H1 (cell line): ENCODE results near the gene CFLAR. TPM values are rescaled to one million over a fixed set of nuclear protein-coding genes. Genes with fewer than 3 reads are reported as not detected.

ENCODE experiments used
- CTCF ChIA-PET: fragments of 300-600 bp; sonication (Branson Sonifier 250); formaldehyde crosslinking; loops from one replicate; lab custom pipeline; 2021; ENCODE audit not compliant: partially characterized antibody; lab: Charles Lee
- POLR2A ChIA-PET: fragments of 300-600 bp; sonication (Branson Sonifier 250); formaldehyde crosslinking; loops from one replicate; lab custom pipeline; 2021; ENCODE audit warnings: inconsistent platforms; ENCODE audit not compliant: partially characterized antibody; lab: Charles Lee
- DNase-seq, 2 experiments: peaks; one replicate each; pipeline versions ENCODE4 v3.0.0 to v3.0.0-alpha.2; 2010 to 2022; ENCODE audit warnings: low spot score in 2 of 2, low read depth in 1 of 2, mixed read lengths in 1 of 2
- FAIRE-seq: peaks from 2 replicates; lab custom pipeline; 2011; peaks lifted over from hg19 to GRCh38; lab: Jason Lieb, UNC
- H2AFZ ChIP-seq: 2 replicates; pipeline ENCODE4 v1.8.1; 2012; ENCODE audit warnings: low read length, inconsistent platforms
- H2AK5ac ChIP-seq: 2 replicates; pipeline ENCODE4 v1.6.1; 2013; ENCODE audit warnings: low read depth, low read length
- H2BK120ac ChIP-seq: replicated peaks from 2 replicates; pipeline ENCODE3; 2013; ENCODE audit warnings: low read depth, low read length, inconsistent platforms
- H2BK12ac ChIP-seq: 2 replicates; pipeline ENCODE4 v1.6.1; 2013; ENCODE audit warnings: low read depth, low read length
- H2BK15ac ChIP-seq: 2 replicates; pipeline ENCODE4 v1.6.1; 2013; ENCODE audit warnings: low read length
- H2BK20ac ChIP-seq: 2 replicates; pipeline ENCODE4 v1.6.1; 2013; ENCODE audit warnings: low read length
- H2BK5ac ChIP-seq: 2 replicates; pipeline ENCODE4 v1.6.1; 2013; ENCODE audit warnings: low read depth, low read length
- H3K14ac ChIP-seq: 2 replicates; pipeline ENCODE4 v1.6.1; 2013; ENCODE audit warnings: inconsistent platforms; ENCODE audit not compliant: insufficient read length
- H3K18ac ChIP-seq: 2 replicates; pipeline ENCODE4 v1.6.1; 2013; ENCODE audit warnings: low read length; ENCODE audit errors: extremely low read depth
- H3K23ac ChIP-seq: 2 replicates; pipeline ENCODE4 v1.6.1; 2013; ENCODE audit warnings: inconsistent platforms; ENCODE audit not compliant: insufficient read length
- H3K23me2 ChIP-seq: 2 replicates; pipeline ENCODE4 v1.6.1; 2013; ENCODE audit warnings: low read depth, low read length
- H3K27ac ChIP-seq: 2 replicates; pipeline ENCODE4 v1.6.1; 2011; ENCODE audit warnings: low read depth, low read length, inconsistent platforms
- H3K27me3 ChIP-seq, 4 experiments: replicated peaks in 1 of 4; 1 replicate in 1 of 4; 2 replicates in 3 of 4; pipeline versions ENCODE4 v1.6.1 to v1.8.1; 2011 to 2013; ENCODE audit warnings: low read length in 3 of 4, mild to moderate bottlenecking in 3 of 4, inconsistent platforms in 2 of 4, mixed read lengths in 2 of 4, moderate library complexity in 1 of 4; ENCODE audit not compliant: control insufficient read depth in 3 of 4, insufficient read depth in 3 of 4; ENCODE audit errors: extremely low read depth in 1 of 4
- H3K36me3 ChIP-seq, 4 experiments: 2 replicates each; pipeline versions ENCODE4 v1.6.1 to v1.8.1; 2011 to 2013; ENCODE audit warnings: mild to moderate bottlenecking in 4 of 4, low read length in 3 of 4, moderate library complexity in 2 of 4, control low read depth in 1 of 4, inconsistent platforms in 1 of 4; ENCODE audit not compliant: insufficient read depth in 4 of 4, control insufficient read depth in 2 of 4
- H3K4ac ChIP-seq: replicated peaks from 2 replicates; pipeline ENCODE3; 2013; ENCODE audit warnings: low read length, low read depth, mixed read lengths, inconsistent platforms; ENCODE audit not compliant: insufficient read length
- H3K4me1 ChIP-seq, 4 experiments: replicated peaks in 1 of 4; 1 replicate in 1 of 4; 2 replicates in 3 of 4; pipeline versions ENCODE4 v1.6.1 to v1.8.1; 2011 to 2013; ENCODE audit warnings: low read length in 3 of 4, inconsistent platforms in 2 of 4, mixed read lengths in 1 of 4; ENCODE audit not compliant: insufficient read depth in 4 of 4, control insufficient read depth in 3 of 4
- H3K4me2 ChIP-seq, 2 experiments: 2 replicates each; pipeline versions ENCODE4 v1.6.1 to v1.8.1; 2011 to 2013; ENCODE audit warnings: low read depth in 2 of 2, low read length in 2 of 2, control low read depth in 1 of 2, inconsistent platforms in 1 of 2, mild to moderate bottlenecking in 1 of 2; ENCODE audit not compliant: insufficient read depth in 1 of 2
- H3K4me3 ChIP-seq, 4 experiments: fragments of 200-600, 300-600 bp in 1 of 4; sonication (generic), shearing (Covaris generic), sonication (Bioruptor Twin) in 1 of 4; 2 replicates each; pipeline versions ENCODE4 v1.5.1 to v1.8.1; 2011 to 2016; ENCODE audit warnings: low read length in 4 of 4, low read depth in 3 of 4, control low read depth in 2 of 4, inconsistent platforms in 2 of 4, mild to moderate bottlenecking in 2 of 4, mixed read lengths in 1 of 4, moderate library complexity in 1 of 4; ENCODE audit not compliant: insufficient read depth in 2 of 4; ENCODE audit errors: extremely low read depth in 1 of 4
- H3K56ac ChIP-seq: replicated peaks from 2 replicates; pipeline ENCODE3; 2013; ENCODE audit warnings: low read depth, mild to moderate bottlenecking, mixed read lengths, low read length, inconsistent platforms; ENCODE audit not compliant: insufficient read length
- H3K79me1 ChIP-seq: 2 replicates; pipeline ENCODE4 v1.6.1; 2013; ENCODE audit warnings: low read depth, low read length, control low read depth
- H3K79me2 ChIP-seq, 2 experiments: 2 replicates each; pipeline versions ENCODE4 v1.6.1 to v1.8.1; 2012 to 2013; ENCODE audit warnings: low read length in 2 of 2, mild to moderate bottlenecking in 2 of 2, inconsistent platforms in 1 of 2; ENCODE audit not compliant: insufficient read depth in 2 of 2, control insufficient read depth in 1 of 2
- H3K9ac ChIP-seq, 4 experiments: replicated peaks in 1 of 4; 1 replicate in 1 of 4; 2 replicates in 3 of 4; pipeline versions ENCODE4 v1.6.1 to v1.8.1; 2011 to 2013; ENCODE audit warnings: low read depth in 3 of 4, low read length in 3 of 4, control low read depth in 2 of 4, mild to moderate bottlenecking in 2 of 4, moderate library complexity in 2 of 4, inconsistent platforms in 1 of 4; ENCODE audit errors: extremely low read depth in 1 of 4
- H3K9me3 ChIP-seq, 2 experiments: 2 replicates each; pipeline versions ENCODE4 v1.6.1 to v1.8.1; 2012 to 2013; ENCODE audit warnings: mild to moderate bottlenecking in 2 of 2, moderate library complexity in 2 of 2, control low read depth in 1 of 2, inconsistent platforms in 1 of 2, low read depth in 1 of 2, low read length in 1 of 2, mixed read lengths in 1 of 2; ENCODE audit not compliant: insufficient read depth in 2 of 2
- H4K20me1 ChIP-seq, 2 experiments: replicated peaks in 1 of 2; 2 replicates each; pipeline versions ENCODE3 to v1.8.1; 2011 to 2013; ENCODE audit warnings: inconsistent platforms in 2 of 2, low read length in 2 of 2, mild to moderate bottlenecking in 1 of 2; ENCODE audit not compliant: insufficient read depth in 2 of 2, control insufficient read depth in 1 of 2
- H4K5ac ChIP-seq: 2 replicates; pipeline ENCODE4 v1.6.1; 2013; ENCODE audit warnings: low read length, low read depth, mixed read lengths, inconsistent platforms; ENCODE audit not compliant: insufficient read length
- H4K8ac ChIP-seq: 2 replicates; pipeline ENCODE4 v1.8.0; 2013; ENCODE audit warnings: mild to moderate bottlenecking, moderate library complexity, low read length, inconsistent platforms; ENCODE audit not compliant: insufficient read depth; ENCODE audit errors: extremely low read depth
- H4K91ac ChIP-seq: replicated peaks from 2 replicates; pipeline ENCODE3; 2013; ENCODE audit warnings: low read length, mixed read lengths, inconsistent platforms; ENCODE audit not compliant: insufficient read length
- CHD1 ChIP-seq: IDR thresholded peaks from 2 replicates; pipeline ENCODE4 v1.6.1; 2012; ENCODE audit warnings: low read depth, low read length, improper control_type of control experiment
- EGR1 ChIP-seq: IDR thresholded peaks from 2 replicates; pipeline ENCODE4 v1.6.1; 2011; ENCODE audit warnings: low read depth, low read length, borderline replicate concordance
- GABPA ChIP-seq: IDR thresholded peaks from 2 replicates; pipeline ENCODE4 v1.6.1; 2011; ENCODE audit warnings: mild to moderate bottlenecking, low read length, moderate library complexity, borderline replicate concordance; ENCODE audit not compliant: insufficient read depth
- GTF2F1 ChIP-seq: IDR thresholded peaks from 2 replicates; pipeline ENCODE4 v1.6.1; 2012; ENCODE audit warnings: low read depth, low read length, improper control_type of control experiment, borderline replicate concordance
- KDM5A ChIP-seq: fragments of 200-600 bp; IDR thresholded peaks from 2 replicates; pipeline ENCODE4 v1.7.1; 2012; ENCODE audit warnings: mild to moderate bottlenecking, low read length, inconsistent platforms, mixed read lengths
- PHF8 ChIP-seq: fragments of 200-600 bp; sonication (generic); conservative IDR thresholded peaks from 2 replicates; pipeline ENCODE4 v1.7.1; 2012; ENCODE audit warnings: low read depth, mild to moderate bottlenecking, inconsistent platforms, low read length, moderate library complexity
- POLR2AphosphoS5 ChIP-seq: IDR thresholded peaks from 2 replicates; pipeline ENCODE4 v1.6.1; 2011; ENCODE audit warnings: low read depth, low read length
- SAP30 ChIP-seq: fragments of 300-600 bp; sonication (generic); IDR thresholded peaks from 2 replicates; pipeline ENCODE4 v1.7.1; 2012; ENCODE audit warnings: low read length, moderate library complexity, mild to moderate bottlenecking, inconsistent platforms; ENCODE audit not compliant: insufficient read depth, insufficient replicate concordance
- WGBS, 2 experiments: shearing (Covaris generic) in 1 of 2; methylation state at CpG; one replicate each; pipeline versions ENCODE4 v1.1.6 to v1.1.7; 2013 to 2015; ENCODE audit warnings: low lambda C conversion rate in 2 of 2, mixed read lengths in 2 of 2, inconsistent platforms in 1 of 2, low coverage in 1 of 2, missing lambda C conversion rate in 1 of 2; ENCODE audit not compliant: insufficient replicate concordance in 2 of 2, insufficient coverage in 1 of 2, insufficient read length in 1 of 2; ENCODE audit errors: extremely low coverage in 1 of 2, missing lambda C conversion rate in 1 of 2; 5-methylcytosine and 5-hydroxymethylcytosine counted together
- polyA plus RNA-seq, 7 experiments: library from polyadenylated mRNA; depleted of rRNA in 3 of 7; stranded (reverse) in 5 of 7; unstranded in 2 of 7; fragments of >200 nt in 5 of 7; fragments of 200-250 nt in 2 of 7; gene quantifications; 1 replicate in 5 of 7; 2 replicates in 1 of 7; 4 replicates in 1 of 7; pipeline versions ENCODE4 v1.2.1 to v1.2.3, GENCODE V29; 2011 to 2013; ENCODE audit warnings: missing spikeins in 2 of 7, mixed read lengths in 2 of 7
- total RNA-seq: library from RNA; stranded (reverse); fragmentation: NEBNext Ultra II Directional; extraction: Animal tissue kit (Norgen Biotek cat#: 25700); gene quantifications from 2 replicates; pipeline ENCODE4 v1.2.1, GENCODE V29; 2021
- TF ChIP-seq, protein P1 (sequence below), 3 experiments: IDR thresholded peaks; 1 replicate in 2 of 3; 2 replicates in 1 of 3; pipeline versions ENCODE4 v1.5.1 to v1.6.1; 2011; ENCODE audit warnings: low read length in 3 of 3, mild to moderate bottlenecking in 3 of 3, inconsistent platforms in 2 of 3, low read depth in 1 of 3, moderate library complexity in 1 of 3; ENCODE audit not compliant: insufficient read depth in 1 of 3; ENCODE audit errors: control extremely low read depth in 1 of 3
- TF ChIP-seq, protein P2 (sequence below): IDR thresholded peaks from 2 replicates; pipeline ENCODE4 v1.6.1; 2012; ENCODE audit warnings: low read length, inconsistent platforms

The CFLAR gene
- total and polyA plus RNA-seq, 2 of the 8 experiments (the other 6 are each of a cell fraction or from before 2014, with no cell fraction given), result 1.1 to 3.9 TPM

DNA sequence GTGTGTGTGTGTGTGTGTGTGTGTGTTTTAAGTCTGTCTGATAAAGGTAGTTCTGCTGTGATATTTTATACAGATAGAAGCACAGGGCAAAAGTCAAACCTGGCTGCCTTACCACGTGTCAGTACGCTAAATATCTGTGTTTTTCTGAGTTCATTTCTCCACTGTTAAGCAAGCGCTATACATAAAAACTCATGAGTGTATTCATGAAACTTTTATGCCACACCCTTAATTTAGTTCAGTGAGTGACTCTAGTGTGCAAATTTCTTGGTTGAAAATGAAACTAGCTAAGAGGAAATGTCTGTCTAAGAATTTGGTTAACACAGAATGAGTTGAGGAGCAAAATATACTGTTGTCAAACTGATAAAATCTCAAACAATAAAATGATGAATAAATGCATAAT, 78.1 kb downstream of the CFLAR start:
- Histone ChIP-seq H2BK12ac (no peak overlapping the region), H3K27me3 (no peaks in the 10 kb centered on the region), H3K4me1 (no peaks in the 10 kb centered on the region), H3K14ac (no peak overlapping the region), H3K56ac (no peak overlapping the region), H3K9me3 (no peaks in the 10 kb centered on the region), H3K79me2 (no peaks in the 10 kb centered on the region), H3K23me2 (no peaks in the 10 kb centered on the region; the same call in 1 of the 2 replicates), H3K9ac (no peak overlapping the region), H2BK20ac (no peak overlapping the region), H3K18ac (no peak overlapping the region), H3K27ac (no peak overlapping the region), H4K20me1 (no peaks in the 10 kb centered on the region), H2BK15ac (no peak overlapping the region), H4K8ac (no peak overlapping the region), H3K4ac (no peak overlapping the region), H2AFZ (no peak overlapping the region), H2BK120ac (no peak overlapping the region), H3K4me2 (no peak overlapping the region), H2AK5ac (no peak overlapping the region), H3K79me1 (no peaks in the 10 kb centered on the region), H3K36me3 (no peaks in the 10 kb centered on the region), H3K23ac (no peak overlapping the region), H4K91ac (no peak overlapping the region), H3K4me3 (no peak overlapping the region), H4K5ac (no peak overlapping the region), H2BK5ac (no peak overlapping the region)
- FAIRE-seq (no peak), DNase-seq (no peak)
- ChIA-PET POLR2A (no interaction called here), CTCF (interaction anchor here (1.1 to 3.1 kb wide), 4 partner anchors 8 to 38 kb away, joined by 6 to 11 read pairs (median 8); partner anchors contain the start of gene CASP10)
- 94% methylated on average over 3 of the region's 3 CpGs; no CpG with 5 or more reads in 1 of the 2 experiments for WGBS, 2 experiments
- TF ChIP-seq SAP30, result no peak
- TF ChIP-seq GABPA, result no peak
- TF ChIP-seq KDM5A, result no peak
- TF ChIP-seq, protein P1, sequence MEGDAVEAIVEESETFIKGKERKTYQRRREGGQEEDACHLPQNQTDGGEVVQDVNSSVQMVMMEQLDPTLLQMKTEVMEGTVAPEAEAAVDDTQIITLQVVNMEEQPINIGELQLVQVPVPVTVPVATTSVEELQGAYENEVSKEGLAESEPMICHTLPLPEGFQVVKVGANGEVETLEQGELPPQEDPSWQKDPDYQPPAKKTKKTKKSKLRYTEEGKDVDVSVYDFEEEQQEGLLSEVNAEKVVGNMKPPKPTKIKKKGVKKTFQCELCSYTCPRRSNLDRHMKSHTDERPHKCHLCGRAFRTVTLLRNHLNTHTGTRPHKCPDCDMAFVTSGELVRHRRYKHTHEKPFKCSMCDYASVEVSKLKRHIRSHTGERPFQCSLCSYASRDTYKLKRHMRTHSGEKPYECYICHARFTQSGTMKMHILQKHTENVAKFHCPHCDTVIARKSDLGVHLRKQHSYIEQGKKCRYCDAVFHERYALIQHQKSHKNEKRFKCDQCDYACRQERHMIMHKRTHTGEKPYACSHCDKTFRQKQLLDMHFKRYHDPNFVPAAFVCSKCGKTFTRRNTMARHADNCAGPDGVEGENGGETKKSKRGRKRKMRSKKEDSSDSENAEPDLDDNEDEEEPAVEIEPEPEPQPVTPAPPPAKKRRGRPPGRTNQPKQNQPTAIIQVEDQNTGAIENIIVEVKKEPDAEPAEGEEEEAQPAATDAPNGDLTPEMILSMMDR (IDR thresholded peaks at IDR 0.05; ENCODE audit: control extremely low read depth in 1 of 3, insufficient read depth in 1 of 3, low read depth in 1 of 3, low read length in 3 of 3), result no peak
- no peak for TF ChIP-seq EGR1
- TF ChIP-seq, protein P2, sequence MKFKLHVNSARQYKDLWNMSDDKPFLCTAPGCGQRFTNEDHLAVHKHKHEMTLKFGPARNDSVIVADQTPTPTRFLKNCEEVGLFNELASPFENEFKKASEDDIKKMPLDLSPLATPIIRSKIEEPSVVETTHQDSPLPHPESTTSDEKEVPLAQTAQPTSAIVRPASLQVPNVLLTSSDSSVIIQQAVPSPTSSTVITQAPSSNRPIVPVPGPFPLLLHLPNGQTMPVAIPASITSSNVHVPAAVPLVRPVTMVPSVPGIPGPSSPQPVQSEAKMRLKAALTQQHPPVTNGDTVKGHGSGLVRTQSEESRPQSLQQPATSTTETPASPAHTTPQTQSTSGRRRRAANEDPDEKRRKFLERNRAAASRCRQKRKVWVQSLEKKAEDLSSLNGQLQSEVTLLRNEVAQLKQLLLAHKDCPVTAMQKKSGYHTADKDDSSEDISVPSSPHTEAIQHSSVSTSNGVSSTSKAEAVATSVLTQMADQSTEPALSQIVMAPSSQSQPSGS, result no peak
- no peak for TF ChIP-seq GTF2F1
- TF ChIP-seq PHF8, result no peak
- TF ChIP-seq CHD1, result no peak
- no peak for TF ChIP-seq POLR2AphosphoS5
